NCI-H2081 (cell line): ENCODE measurements around the gene SON.

Experiments used
- DNase-seq, 2 experiments: peaks; one replicate each; lab custom pipeline; 2025; lab: John Stamatoyannopoulos, UW

The SON gene

GRCh38 chr21:33543505-33544129 lies 779 bp downstream of the SON start:
- no peak for DNase-seq

GRCh38 chr21:33544451-33545195 lies 1.8 kb downstream of the SON start:
- no peak for DNase-seq

GRCh38 chr21:33546086-33546485 lies 3.2 kb downstream of the SON start:
- no peak for DNase-seq

- DNase-seq, result no peak
Measured at GRCh38 chr21:33549848-33550771, 7.3 kb downstream of the SON start.

- no peak for DNase-seq
Measured at GRCh38 chr21:33550772-33551660, 8.2 kb downstream of the SON start.

GRCh38 chr21:33551664-33552063 lies 8.8 kb downstream of the SON start:
- no peak for DNase-seq

- DNase-seq, result no peak
Measured at GRCh38 chr21:33552093-33552998, 9.5 kb downstream of the SON start.

GRCh38 chr21:33552999-33553598 lies 10.3 kb downstream of the SON start:
- DNase-seq, result no peak

GRCh38 chr21:33554236-33554981 lies 11.6 kb downstream of the SON start:
- DNase-seq, result no peak

- DNase-seq, result no peak
Measured at GRCh38 chr21:33554982-33555344, 12.1 kb downstream of the SON start.

GRCh38 chr21:33557447-33557846 lies 14.6 kb downstream of the SON start:
- no peak for DNase-seq

- DNase-seq, result no peak
Measured at GRCh38 chr21:33558777-33559421, 16.1 kb downstream of the SON start.

- no peak for DNase-seq
Measured at GRCh38 chr21:33559813-33560212, 17.0 kb downstream of the SON start.

GRCh38 chr21:33560965-33561364 lies 18.1 kb downstream of the SON start:
- no peak for DNase-seq

GRCh38 chr21:33561373-33561772 lies 18.5 kb downstream of the SON start:
- no peak for DNase-seq

GRCh38 chr21:33562389-33562788 lies 19.6 kb downstream of the SON start:
- DNase-seq, result no peak

GRCh38 chr21:33566514-33566913 lies 23.7 kb downstream of the SON start:
- no peak for DNase-seq

- no peak for DNase-seq
Measured at GRCh38 chr21:33567914-33568313, 25.1 kb downstream of the SON start.

- no peak for DNase-seq
Measured at GRCh38 chr21:33568448-33568847, 25.6 kb downstream of the SON start.
